ENCODE data around the gene SERPINA5.

GRCh38 chr14:94623422-94623809, 42.2 kb downstream of the SERPINA5 start:
- no peak for TF ChIP-seq CTCF (conservative IDR thresholded peaks at IDR 0.05 in 1 of 2, IDR thresholded peaks at IDR 0.05 in 1 of 2; ENCODE audit: low read depth in 1 of 2, low read length in 2 of 2)
- TF ChIP-seq EZH2 (IDR thresholded peaks at IDR 0.05; ENCODE audit: low read length, missing control alignments): no peak

Measured in fibroblast of lung (primary cell).